Mesodermal cell (in vitro differentiated cells): ENCODE measurements around the gene CYTH3.

Source experiments
- H3K27ac ChIP-seq: 2 replicates; pipeline ENCODE4 v1.7.0; 2013; ENCODE audit warnings: mild to moderate bottlenecking, low read depth, low read length, moderate library complexity; ENCODE audit not compliant: severe bottlenecking
- H3K36me3 ChIP-seq: 2 replicates; pipeline ENCODE4 v1.7.1; 2013; ENCODE audit warnings: mild to moderate bottlenecking, low read length, moderate library complexity; ENCODE audit not compliant: control insufficient read depth, insufficient read depth
- H3K4me1 ChIP-seq: one replicate; pipeline ENCODE4 v1.7.1; 2013; ENCODE audit warnings: mild to moderate bottlenecking, low read length; ENCODE audit not compliant: insufficient read depth, control insufficient read depth, poor library complexity, severe bottlenecking
- H3K4me3 ChIP-seq: 2 replicates; pipeline ENCODE4 v1.7.0; 2013; ENCODE audit warnings: low read length, control low read depth, mild to moderate bottlenecking; ENCODE audit not compliant: insufficient read depth, poor library complexity, severe bottlenecking; ENCODE audit errors: extremely low read depth
- H3K9me3 ChIP-seq: 2 replicates; pipeline ENCODE4 v1.7.1; 2013; ENCODE audit warnings: mild to moderate bottlenecking, low read length, moderate library complexity; ENCODE audit not compliant: control insufficient read depth
- WGBS, 2 experiments: methylation state at CpG; one replicate each; pipeline ENCODE4 v1.1.5; 2013; ENCODE audit warnings: missing lambda C conversion rate in 2 of 2; ENCODE audit not compliant: insufficient coverage in 2 of 2; 5-methylcytosine and 5-hydroxymethylcytosine counted together

CYTH3 gene

DNA sequence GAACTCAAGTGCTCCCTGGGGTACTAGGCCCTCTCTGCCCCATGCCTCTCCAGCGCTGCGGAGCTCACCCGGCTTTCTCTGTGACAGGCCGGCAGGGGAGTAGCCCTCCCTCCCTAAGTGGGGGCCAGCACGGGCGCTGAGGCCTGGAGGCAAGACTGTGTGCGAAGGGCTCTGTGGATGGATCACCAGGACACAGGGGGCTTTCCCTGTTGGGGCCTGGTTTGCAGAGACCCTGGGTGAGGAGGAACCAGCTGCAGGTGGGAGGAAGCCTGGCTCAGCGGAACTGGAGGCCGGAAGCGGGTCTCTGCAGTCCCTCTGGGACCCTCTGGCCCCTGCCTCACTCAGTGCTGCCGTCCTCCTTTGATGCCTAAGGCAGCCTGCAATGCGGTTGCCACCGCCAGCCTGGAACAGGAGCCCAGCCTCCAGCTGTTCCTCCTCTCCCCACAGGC is 106.0 kb downstream of the CYTH3 start:
- peaks cover 54% of the 10 kb centered on the region for H3K36me3 ChIP-seq
- H3K9me3 ChIP-seq: no peaks in the 10 kb centered on the region
- 91 to 93% methylated on average over 13 of the region's 13 CpGs for WGBS, 2 experiments
- H3K27ac ChIP-seq: no peak overlapping the region
- H3K4me3 ChIP-seq: no peak overlapping the region
- H3K4me1 ChIP-seq: peaks cover 4% of the 10 kb centered on the region

DNA sequence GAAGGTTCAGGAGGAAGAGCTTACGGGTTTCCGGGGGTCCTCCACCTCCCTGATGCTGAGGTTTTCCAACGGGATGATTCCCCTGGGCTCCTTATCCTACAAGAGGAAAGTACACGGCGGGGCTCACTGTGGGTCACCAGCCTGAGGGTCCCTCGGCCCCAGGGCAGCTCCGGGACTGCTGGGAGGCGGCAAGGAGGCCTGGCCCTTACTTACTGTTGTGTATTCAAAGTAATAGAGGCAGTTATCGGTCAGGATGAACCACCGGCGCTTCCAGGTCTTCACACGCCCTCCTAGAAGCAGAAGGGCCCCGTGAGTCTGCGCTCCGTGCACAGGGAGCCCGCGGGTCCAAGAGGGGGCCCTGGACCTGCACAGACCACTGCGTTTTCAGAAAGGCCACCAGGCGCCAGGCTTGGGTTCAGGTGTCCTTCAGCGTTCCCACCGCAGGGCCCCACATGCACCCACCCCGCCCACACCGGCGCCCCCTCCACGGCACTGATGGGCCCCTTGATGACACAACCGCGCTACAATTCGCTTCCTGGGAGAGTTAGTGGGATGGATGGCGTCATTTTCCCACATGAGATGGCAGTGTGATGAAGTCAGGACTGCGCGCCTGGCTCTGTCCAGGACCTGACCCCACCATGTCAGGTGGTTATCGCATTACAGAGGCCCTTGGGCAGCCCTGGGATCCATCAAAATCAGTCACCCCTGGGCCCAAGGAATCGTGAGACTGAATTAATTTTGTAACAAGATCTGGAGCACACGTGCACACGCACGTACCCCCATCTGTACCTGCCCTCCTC is 106.7 kb downstream of the CYTH3 start:
- no peak overlapping the region for H3K27ac ChIP-seq
- H3K4me3 ChIP-seq: no peak overlapping the region
- H3K9me3 ChIP-seq: no peaks in the 10 kb centered on the region
- 93 to 96% methylated on average over 29 to 36 of the region's 36 CpGs for WGBS, 2 experiments
- H3K36me3 ChIP-seq: peaks cover 58% of the 10 kb centered on the region
- H3K4me1 ChIP-seq: no peaks in the 10 kb centered on the region

DNA sequence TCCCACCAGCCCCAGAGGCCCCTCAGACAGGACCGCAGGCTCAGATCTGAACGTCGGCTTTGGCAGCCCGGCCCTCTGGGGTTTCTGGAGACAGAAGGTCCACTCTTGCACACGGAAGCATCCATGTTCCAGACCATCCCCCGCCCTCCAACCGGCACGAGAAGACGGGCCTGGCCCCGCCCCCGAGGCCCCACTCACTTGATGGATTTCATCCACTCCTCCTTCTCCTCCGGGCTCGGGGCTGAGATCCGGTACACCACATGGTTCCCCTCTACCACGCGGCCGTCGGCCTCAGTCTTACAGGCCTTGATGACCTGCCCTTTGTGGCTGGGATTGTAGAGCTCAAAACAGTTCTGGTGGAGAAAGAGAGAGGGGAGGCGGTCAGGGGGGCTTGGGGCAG is 107.3 kb downstream of the CYTH3 start:
- H3K27ac ChIP-seq: no peak overlapping the region
- peaks cover 54% of the 10 kb centered on the region for H3K36me3 ChIP-seq
- H3K9me3 ChIP-seq: no peaks in the 10 kb centered on the region
- 83 to 87% methylated on average over 14 to 15 of the region's 19 CpGs for WGBS, 2 experiments
- no peak overlapping the region for H3K4me3 ChIP-seq
- H3K4me1 ChIP-seq: no peaks in the 10 kb centered on the region

DNA sequence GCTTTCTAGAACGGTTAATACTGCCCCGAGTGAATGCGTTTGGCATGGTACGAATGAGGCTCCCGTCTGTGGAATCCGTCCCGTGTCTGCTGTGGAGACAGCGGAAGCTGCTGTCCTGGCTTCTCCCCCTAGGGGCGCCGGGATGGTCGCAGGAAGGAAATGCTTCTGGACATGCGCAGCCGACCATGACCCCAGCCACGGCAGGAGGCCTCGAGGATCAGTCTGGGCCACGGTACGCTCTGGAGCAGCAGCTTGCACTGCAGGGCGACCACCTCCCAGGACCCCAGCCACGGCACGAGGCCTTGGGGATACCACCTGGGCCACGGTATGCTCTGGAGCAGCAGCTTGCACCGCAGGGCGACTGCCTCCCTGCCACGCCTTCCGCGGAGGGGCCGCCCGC is 107.9 kb downstream of the CYTH3 start:
- 88 to 91% methylated on average over 28 of the region's 28 CpGs for WGBS, 2 experiments
- H3K36me3 ChIP-seq: peaks cover 51% of the 10 kb centered on the region

DNA sequence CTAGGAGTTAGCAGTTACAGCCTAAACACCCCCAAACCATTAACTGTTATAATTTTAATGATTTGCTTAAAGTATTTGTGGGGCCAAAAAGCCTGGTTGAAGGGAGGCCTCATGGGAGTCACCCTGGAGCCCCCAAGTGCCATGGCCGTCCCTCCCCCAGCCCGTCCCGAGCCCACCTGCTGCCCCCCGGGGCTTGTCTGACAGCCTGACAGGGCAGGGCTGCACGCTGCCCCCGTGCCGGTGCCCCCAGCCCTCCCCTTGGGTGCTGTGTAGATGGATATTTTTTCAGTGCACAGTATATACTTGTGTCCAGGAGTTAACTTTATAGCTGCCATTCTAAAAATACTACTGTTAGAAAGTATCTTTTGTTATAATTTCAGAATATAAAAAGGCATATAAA is 108.4 kb downstream of the CYTH3 start:
- Histone ChIP-seq H3K4me3 (no peak overlapping the region), H3K4me1 (no peaks in the 10 kb centered on the region), H3K36me3 (peaks cover 53% of the 10 kb centered on the region), H3K27ac (no peak overlapping the region), H3K9me3 (no peaks in the 10 kb centered on the region)
- WGBS, 2 experiments: 71 to 92% methylated on average over 1 to 4 of the region's 7 CpGs

More for the DNA sequence above, 107.9 kb downstream of the CYTH3 start:
- Histone ChIP-seq H3K27ac (no peak overlapping the region), H3K4me3 (no peak overlapping the region), H3K4me1 (no peaks in the 10 kb centered on the region), H3K9me3 (no peaks in the 10 kb centered on the region)

DNA sequence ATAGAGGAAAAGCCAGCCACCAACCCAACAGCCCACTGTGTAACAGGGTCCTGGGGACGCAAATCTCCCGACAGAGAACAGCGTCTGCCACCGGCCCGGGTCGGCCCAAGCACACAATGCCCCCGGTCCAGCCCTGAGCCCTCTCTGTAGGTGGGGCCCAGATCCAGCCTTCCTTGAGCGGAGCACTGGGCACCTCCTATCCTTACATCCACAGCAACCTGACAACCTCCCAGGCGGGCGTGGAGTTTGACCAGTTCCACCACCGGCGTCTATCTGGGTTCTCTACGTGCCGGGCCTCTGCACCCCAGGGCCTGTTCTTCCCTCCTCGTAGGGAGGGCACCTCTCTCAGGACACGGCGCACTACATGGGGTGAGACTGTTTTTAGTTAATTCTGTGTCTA is 109.0 kb downstream of the CYTH3 start:
- H3K4me3 ChIP-seq: no peak overlapping the region
- no peak overlapping the region for H3K27ac ChIP-seq
- 97 to 100% methylated on average over 9 to 17 of the region's 17 CpGs for WGBS, 2 experiments
- no peaks in the 10 kb centered on the region for H3K9me3 ChIP-seq
- H3K4me1 ChIP-seq: no peaks in the 10 kb centered on the region
- peaks cover 55% of the 10 kb centered on the region for H3K36me3 ChIP-seq

DNA sequence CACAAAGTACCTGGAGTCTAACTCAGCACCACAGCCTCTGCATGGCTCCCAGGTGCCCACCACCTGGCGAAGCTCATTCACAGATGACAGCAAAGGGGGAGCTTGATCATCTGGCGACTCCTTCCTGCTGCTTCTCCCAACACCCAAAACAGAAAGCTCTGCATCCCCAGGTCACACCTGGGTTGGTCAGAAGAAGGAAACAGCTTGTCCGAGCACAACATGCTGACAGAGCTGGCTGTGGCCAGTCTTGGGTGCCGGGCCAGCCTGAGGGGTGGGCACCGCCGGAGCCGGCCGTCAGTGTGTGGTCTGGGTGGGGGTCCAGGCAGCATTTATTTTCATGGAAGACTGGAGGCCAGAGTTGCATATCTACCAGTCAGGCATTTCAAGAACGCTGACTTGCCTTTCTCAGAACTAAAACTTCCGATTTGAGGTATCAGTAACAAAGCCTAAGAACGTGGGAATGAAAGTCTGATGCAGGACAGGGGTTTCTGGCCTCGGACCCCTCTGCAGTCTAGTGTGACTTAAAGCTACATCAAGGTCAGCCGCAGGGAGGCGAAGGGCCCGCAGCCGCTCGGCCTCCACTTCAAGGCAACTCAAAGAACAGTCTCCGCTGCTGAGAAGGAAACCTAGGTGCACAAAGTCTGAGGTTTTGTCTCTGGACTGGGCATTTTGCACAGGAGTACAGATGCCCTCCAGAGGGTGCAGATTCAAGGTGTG is 109.6 kb downstream of the CYTH3 start:
- Histone ChIP-seq H3K4me3 (no peak overlapping the region), H3K36me3 (peaks cover 60% of the 10 kb centered on the region)
- WGBS, 2 experiments: 94 to 96% methylated on average over 16 to 17 of the region's 18 CpGs

DNA sequence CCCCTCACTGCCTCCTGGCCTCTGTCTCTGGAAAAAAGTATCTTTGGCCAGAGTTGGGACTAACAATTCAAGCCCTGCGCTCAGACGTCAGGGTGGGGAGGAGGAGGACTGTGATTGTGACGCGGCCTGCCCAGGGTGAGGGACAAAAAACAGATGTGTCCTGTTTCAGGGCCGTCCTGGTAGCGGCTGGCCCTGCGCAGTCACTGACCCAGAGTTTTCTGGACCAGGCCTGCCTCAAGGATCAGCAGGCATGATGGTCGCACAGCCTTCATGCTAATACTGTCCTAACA is 110.1 kb downstream of the CYTH3 start:
- WGBS, 2 experiments: 84 to 98% methylated on average over 6 to 8 of the region's 8 CpGs
- Histone ChIP-seq H3K27ac (no peak overlapping the region), H3K9me3 (no peaks in the 10 kb centered on the region), H3K4me1 (no peaks in the 10 kb centered on the region), H3K4me3 (no peak overlapping the region), H3K36me3 (peaks cover 65% of the 10 kb centered on the region)

More for the DNA sequence above, 109.6 kb downstream of the CYTH3 start:
- Histone ChIP-seq H3K9me3 (no peaks in the 10 kb centered on the region), H3K4me1 (no peaks in the 10 kb centered on the region), H3K27ac (no peak overlapping the region)

DNA sequence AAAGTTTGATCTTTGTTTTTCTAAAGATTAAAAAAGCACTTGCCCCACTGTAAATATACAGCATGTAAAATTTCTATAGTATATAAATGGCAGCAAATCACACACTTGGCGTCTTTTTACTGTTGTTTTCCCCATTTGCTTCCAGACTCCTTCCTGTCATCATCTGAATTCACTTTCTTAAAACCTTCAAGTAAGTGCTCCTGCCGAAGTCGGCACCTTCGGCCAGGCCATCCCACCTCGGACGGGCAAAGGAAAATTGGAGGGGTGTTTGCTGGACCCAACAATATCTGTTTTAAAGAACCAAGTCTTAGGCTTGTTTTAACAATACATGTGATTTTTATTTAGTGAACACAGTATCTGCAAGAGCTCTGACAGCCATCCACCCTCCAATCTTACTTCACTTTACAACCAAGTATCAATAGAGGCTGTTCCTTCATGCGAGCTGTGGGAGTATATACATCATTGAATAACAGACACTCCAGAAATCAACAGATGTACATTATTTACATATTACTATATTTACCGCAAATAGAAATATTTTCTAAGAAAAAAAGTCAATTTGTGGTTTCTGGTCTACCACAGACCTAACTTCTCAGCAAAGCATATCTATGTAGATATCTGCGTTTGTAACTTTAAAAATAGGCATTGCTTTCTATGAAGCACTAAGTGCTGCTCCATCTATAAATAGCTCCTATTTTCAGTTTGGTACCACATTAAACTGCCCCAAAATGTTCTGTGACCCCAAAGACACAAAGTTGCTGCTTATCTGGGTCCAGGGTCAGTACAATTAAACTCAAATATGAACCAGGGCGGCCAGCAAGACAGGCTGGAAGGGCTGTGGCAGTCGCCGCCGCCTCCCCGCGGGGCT is 110.7 kb downstream of the CYTH3 start:
- Histone ChIP-seq H3K4me1 (no peaks in the 10 kb centered on the region), H3K9me3 (no peaks in the 10 kb centered on the region), H3K36me3 (peaks cover 71% of the 10 kb centered on the region), H3K4me3 (no peak overlapping the region), H3K27ac (no peak overlapping the region)
- WGBS, 2 experiments: 92 to 100% methylated on average over 7 of the region's 15 CpGs

DNA sequence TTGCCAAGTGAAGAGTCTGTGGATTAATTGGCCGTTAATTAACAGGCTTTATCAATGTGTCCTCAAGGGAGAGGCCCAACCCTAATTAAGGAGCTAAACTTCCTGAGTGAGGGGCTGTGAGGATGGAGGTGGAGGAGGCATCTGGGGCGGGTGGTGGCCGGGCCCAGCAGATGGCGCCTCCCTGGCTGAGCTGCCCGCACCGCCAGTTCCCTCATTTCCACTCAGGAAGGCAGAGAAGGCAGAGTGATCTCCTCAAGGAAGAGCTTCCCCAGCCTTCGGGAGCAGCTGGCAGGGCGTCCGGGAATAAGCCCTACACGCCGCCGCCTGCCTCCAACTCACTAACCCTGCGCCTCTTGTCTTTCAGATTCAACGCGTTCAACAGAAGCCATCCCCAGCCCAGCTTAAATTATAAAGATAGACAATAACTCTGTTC is 112.2 kb downstream of the CYTH3 start:
- no peaks in the 10 kb centered on the region for H3K9me3 ChIP-seq
- H3K36me3 ChIP-seq: peaks cover 86% of the 10 kb centered on the region
- H3K27ac ChIP-seq: no peak overlapping the region
- no peak overlapping the region for H3K4me3 ChIP-seq
- H3K4me1 ChIP-seq: no peaks in the 10 kb centered on the region
- WGBS, 2 experiments: 60 to 68% methylated on average over 10 to 14 of the region's 15 CpGs
